ENCODE results near the gene KIRREL3. TPM values are rescaled to one million over a fixed set of nuclear protein-coding genes. Genes with fewer than 3 reads are reported as not detected.

The KIRREL3 gene
- total and polyA plus RNA-seq, 2 of the 8 experiments (the other 6 are each of a cell fraction or from before 2014, with no cell fraction given) = 0.29 to 0.32 TPM

GRCh38 chr11:126613272-126613671 lies 387.3 kb downstream of the KIRREL3 start:
- no peak overlapping the region for H2AFZ ChIP-seq (ENCODE audit: low read length)
- H4K91ac ChIP-seq (replicated peaks; ENCODE audit: insufficient read length, low read length) = no peak overlapping the region
- H3K27me3 ChIP-seq (replicated peaks in 1 of 4; ENCODE audit: control insufficient read depth in 3 of 4, extremely low read depth in 1 of 4, insufficient read depth in 3 of 4, low read length in 3 of 4) = no peaks in the 10 kb centered on the region; a peak in 1 of 7 replicates
- no peaks in the 10 kb centered on the region for H3K79me1 ChIP-seq (ENCODE audit: low read depth, low read length)
- H3K56ac ChIP-seq (replicated peaks; ENCODE audit: insufficient read length, low read depth, low read length) = no peak overlapping the region
- no peak overlapping the region for H3K27ac ChIP-seq (ENCODE audit: low read depth, low read length)
- no peak overlapping the region for H3K9ac ChIP-seq (replicated peaks in 1 of 4; ENCODE audit: extremely low read depth in 1 of 4, low read depth in 3 of 4, low read length in 3 of 4)
- H3K18ac ChIP-seq (ENCODE audit: extremely low read depth, low read length) = no peak overlapping the region
- ChIA-PET CTCF (ENCODE audit: partially characterized antibody) (interaction anchor here (0.6 kb wide), 1 partner anchor 333 kb away, joined by 3 read pairs; no protein-coding TSS in a partner anchor), POLR2A (ENCODE audit: partially characterized antibody) (no interaction called here)
- H3K14ac ChIP-seq (ENCODE audit: insufficient read length) = no peak overlapping the region
- no peaks in the 10 kb centered on the region for H4K20me1 ChIP-seq (replicated peaks in 1 of 2; ENCODE audit: control insufficient read depth in 1 of 2, insufficient read depth in 2 of 2, low read length in 2 of 2)
- no peak for FAIRE-seq
- no peak for DNase-seq (ENCODE audit: low read depth in 1 of 2, low spot score in 2 of 2)
- H2BK15ac ChIP-seq (ENCODE audit: low read length) = no peak overlapping the region
- H3K4ac ChIP-seq (replicated peaks; ENCODE audit: insufficient read length, low read depth, low read length) = no peak overlapping the region
- H2BK12ac ChIP-seq (ENCODE audit: low read depth, low read length) = no peak overlapping the region
- H3K4me2 ChIP-seq (ENCODE audit: insufficient read depth in 1 of 2, low read depth in 2 of 2, low read length in 2 of 2) = no peak overlapping the region
- H3K23ac ChIP-seq (ENCODE audit: insufficient read length) = no peak overlapping the region
- H3K79me2 ChIP-seq (ENCODE audit: control insufficient read depth in 1 of 2, insufficient read depth in 2 of 2, low read length in 2 of 2) = no peaks in the 10 kb centered on the region
- no peak overlapping the region for H3K4me3 ChIP-seq (ENCODE audit: extremely low read depth in 1 of 4, insufficient read depth in 2 of 4, low read depth in 3 of 4, low read length in 4 of 4)
- H2BK20ac ChIP-seq (ENCODE audit: low read length) = no peak overlapping the region
- no peak overlapping the region for H2AK5ac ChIP-seq (ENCODE audit: low read depth, low read length)
- H3K4me1 ChIP-seq (replicated peaks in 1 of 4; ENCODE audit: control insufficient read depth in 3 of 4, insufficient read depth in 4 of 4, low read length in 3 of 4) = peaks cover 0 to 5% (median 4%) of the 10 kb centered on the region in 4 experiments; a peak in 6 of 7 replicates
- peaks cover 0 to 4% of the 10 kb centered on the region in 2 experiments; a peak in 2 of 4 replicates for H3K9me3 ChIP-seq (ENCODE audit: insufficient read depth in 2 of 2, low read depth in 1 of 2, low read length in 1 of 2)
- no peak overlapping the region for H2BK5ac ChIP-seq (ENCODE audit: low read depth, low read length)
- no peaks in the 10 kb centered on the region for H3K23me2 ChIP-seq (ENCODE audit: low read depth, low read length)
- no peaks in the 10 kb centered on the region for H3K36me3 ChIP-seq (ENCODE audit: control insufficient read depth in 2 of 4, insufficient read depth in 4 of 4, low read length in 3 of 4)
- H2BK120ac ChIP-seq (replicated peaks; ENCODE audit: low read depth, low read length) = no peak overlapping the region
- H4K8ac ChIP-seq (ENCODE audit: extremely low read depth, insufficient read depth, low read length) = no peak overlapping the region
- WGBS, 2 experiments (ENCODE audit: extremely low coverage in 1 of 2, insufficient coverage in 1 of 2, insufficient read length in 1 of 2, insufficient replicate concordance in 2 of 2, low coverage in 1 of 2, low lambda C conversion rate in 2 of 2, missing lambda C conversion rate in 1 of 2) = 92% methylated on average over 4 of the region's 4 CpGs; no CpG with 5 or more reads in 1 of the 2 experiments
- no peak overlapping the region for H4K5ac ChIP-seq (ENCODE audit: insufficient read length, low read depth, low read length)
- TF ChIP-seq NANOG (IDR thresholded peaks at IDR 0.05; ENCODE audit: insufficient read depth, low read depth, low read length, poor library complexity, severe bottlenecking) = no peak
- no peak for TF ChIP-seq USF2 (IDR thresholded peaks at IDR 0.05; ENCODE audit: low read length)

All from H1 (cell line).